ENCODE data around the gene ADTRP. TPM values are rescaled to one million over a fixed set of nuclear protein-coding genes. Genes with fewer than 3 reads are reported as not detected.
A peak's percentile ranks its signal among the peaks of the same experiment; 100 is the strongest.

The ADTRP gene
- total and polyA plus RNA-seq, 2 donors: 7.0 to 7.7 TPM

DNA sequence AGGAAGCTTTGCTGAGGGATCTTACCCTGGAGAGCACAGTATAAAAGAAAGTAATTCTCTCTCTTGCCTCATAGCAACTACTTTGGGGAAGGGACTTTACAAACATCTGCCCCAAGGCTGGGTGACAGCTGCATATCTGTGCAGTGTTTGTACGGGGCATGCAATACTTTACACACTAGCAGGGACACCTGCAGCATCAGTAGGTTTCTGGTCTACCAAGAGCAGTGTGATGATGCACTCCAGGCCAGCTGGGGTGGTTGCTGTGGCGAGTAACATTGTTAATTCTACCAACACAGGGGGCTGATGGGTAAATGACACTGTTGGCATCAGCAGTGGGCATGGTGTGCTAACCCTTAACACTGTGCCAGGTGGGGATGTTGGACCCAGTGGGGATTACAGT, 48.0 kb downstream of the ADTRP start:
- Histone ChIP-seq H3K4me3 (ENCODE audit: low read length in 2 of 2) (no peak overlapping the region), H3K9me3 (ENCODE audit: control insufficient read depth in 2 of 2, insufficient read depth in 1 of 2, low read length in 1 of 2) (no peaks in the 10 kb centered on the region), H3K4me1 (ENCODE audit: control insufficient read depth in 2 of 2, insufficient read depth in 2 of 2, low read length in 2 of 2) (peaks cover 0 to 43% of the 10 kb centered on the region in 2 donors), H3K27ac (ENCODE audit: low read depth in 1 of 2, low read length in 1 of 2) (no peak overlapping the region), H3K36me3 (ENCODE audit: control insufficient read depth in 2 of 2, insufficient read depth in 2 of 2, low read length in 1 of 2) (no peaks in the 10 kb centered on the region), H3K27me3 (ENCODE audit: control insufficient read depth in 2 of 2, insufficient read depth in 1 of 2, low read length in 1 of 2) (no peaks in the 10 kb centered on the region)
- WGBS: 33% methylated on average over 2 of the region's 2 CpGs
- peak in 4 of 9 donors; percentile 20 to 64 (median 35) for DNase-seq (ENCODE audit: low read depth in 6 of 9, low spot score in 9 of 9)

DNA sequence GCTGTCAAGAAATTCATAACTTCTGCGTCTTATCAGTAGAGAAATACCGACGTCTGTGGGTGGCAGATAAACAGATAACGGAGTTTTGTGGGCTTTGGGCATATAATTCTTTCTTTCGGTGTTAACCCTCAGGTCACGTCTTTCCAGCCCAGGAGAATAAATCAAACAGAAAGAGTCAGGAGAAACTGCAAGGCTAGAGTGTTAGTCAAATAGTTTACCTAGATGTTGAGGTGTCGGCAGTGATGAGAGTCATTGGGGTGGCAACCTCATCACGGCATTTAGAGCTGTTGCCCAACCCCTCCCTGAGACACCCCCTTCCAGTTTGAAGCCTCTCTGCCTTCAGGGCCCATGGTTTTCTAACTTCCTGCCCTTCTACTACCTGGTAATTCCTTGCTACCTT, 49.5 kb downstream of the ADTRP start:
- Histone ChIP-seq H3K27me3 (ENCODE audit: control insufficient read depth in 2 of 2, insufficient read depth in 1 of 2, low read length in 1 of 2) (no peaks in the 10 kb centered on the region), H3K27ac (ENCODE audit: low read depth in 1 of 2, low read length in 1 of 2) (peak overlapping the region in 1 of 2 donors; percentile 84), H3K9me3 (ENCODE audit: control insufficient read depth in 2 of 2, insufficient read depth in 1 of 2, low read length in 1 of 2) (no peaks in the 10 kb centered on the region), H3K4me3 (ENCODE audit: low read length in 2 of 2) (no peak overlapping the region), H3K4me1 (ENCODE audit: control insufficient read depth in 2 of 2, insufficient read depth in 2 of 2, low read length in 2 of 2) (peaks cover 0 to 41% of the 10 kb centered on the region in 2 donors), H3K36me3 (ENCODE audit: control insufficient read depth in 2 of 2, insufficient read depth in 2 of 2, low read length in 1 of 2) (no peaks in the 10 kb centered on the region)
- WGBS: 26% methylated on average over 8 of the region's 8 CpGs
- peak in 1 of 9 donors; percentile 14 for DNase-seq (ENCODE audit: low read depth in 6 of 9, low spot score in 9 of 9)

DNA sequence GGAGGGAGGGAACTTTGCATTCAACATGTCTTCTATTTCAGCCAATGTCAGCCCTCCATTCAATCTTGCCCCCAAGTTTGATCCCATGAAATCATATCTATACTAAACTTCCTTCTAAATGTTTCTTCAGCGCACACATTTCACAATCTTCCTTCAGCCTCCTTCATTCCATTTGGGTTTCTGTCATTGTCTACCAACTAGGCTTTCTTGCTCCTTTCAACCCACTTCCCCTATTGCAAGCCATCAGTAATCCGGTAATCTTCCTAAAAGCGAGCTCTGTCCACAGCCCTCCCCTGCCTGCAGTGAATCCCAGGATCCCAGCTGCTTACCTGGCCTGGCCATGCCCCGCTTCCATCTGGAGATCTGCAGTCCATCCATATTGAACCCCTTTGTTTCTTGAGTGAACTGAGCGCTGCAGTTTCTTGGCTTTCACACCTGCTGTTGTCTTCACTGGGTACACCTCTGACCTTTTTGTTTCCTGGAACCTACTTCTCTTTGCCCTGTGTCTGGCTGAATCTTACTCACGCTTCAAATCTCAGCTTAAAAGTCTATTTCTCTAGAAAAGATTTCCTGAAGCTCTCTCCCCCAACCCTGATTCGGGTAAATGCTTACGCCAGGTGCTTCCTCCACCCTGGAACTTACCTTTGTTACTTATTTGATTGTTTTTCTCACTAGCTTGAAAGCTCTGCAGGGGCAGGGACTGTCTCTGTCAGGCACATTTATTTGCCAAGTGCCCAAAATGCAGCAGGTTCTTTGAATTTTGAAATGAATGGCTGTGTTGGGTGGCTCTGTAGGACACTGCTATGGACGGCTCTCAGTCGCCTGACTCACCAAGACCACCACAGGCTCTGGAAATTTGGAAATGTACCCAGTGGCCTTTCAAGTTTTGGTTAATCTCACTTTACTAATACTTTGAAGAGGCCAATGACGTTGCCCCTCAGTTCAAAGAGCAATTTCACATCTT, 50.3 kb downstream of the ADTRP start:
- 55% methylated on average over 11 of the region's 11 CpGs for WGBS
- peak in 5 of 9 donors; percentile 25 to 70 (median 32) for DNase-seq (ENCODE audit: low read depth in 6 of 9, low spot score in 9 of 9)
- Histone ChIP-seq H3K27ac (ENCODE audit: low read depth in 1 of 2, low read length in 1 of 2) (peak overlapping the region; percentile 71 to 84), H3K4me1 (ENCODE audit: control insufficient read depth in 2 of 2, insufficient read depth in 2 of 2, low read length in 2 of 2) (peaks cover 0 to 41% of the 10 kb centered on the region in 2 donors), H3K36me3 (ENCODE audit: control insufficient read depth in 2 of 2, insufficient read depth in 2 of 2, low read length in 1 of 2) (no peaks in the 10 kb centered on the region), H3K9me3 (ENCODE audit: control insufficient read depth in 2 of 2, insufficient read depth in 1 of 2, low read length in 1 of 2) (no peaks in the 10 kb centered on the region), H3K4me3 (ENCODE audit: low read length in 2 of 2) (peak overlapping the region in 1 of 2 donors; percentile 12), H3K27me3 (ENCODE audit: control insufficient read depth in 2 of 2, insufficient read depth in 1 of 2, low read length in 1 of 2) (no peaks in the 10 kb centered on the region)

- no peak for DNase-seq (ENCODE audit: low read depth in 6 of 9, low spot score in 9 of 9)
- H3K27me3 ChIP-seq (ENCODE audit: control insufficient read depth in 2 of 2, insufficient read depth in 1 of 2, low read length in 1 of 2): no peaks in the 10 kb centered on the region
- H3K9me3 ChIP-seq (ENCODE audit: control insufficient read depth in 2 of 2, insufficient read depth in 1 of 2, low read length in 1 of 2): no peaks in the 10 kb centered on the region
- no peak overlapping the region for H3K27ac ChIP-seq (ENCODE audit: low read depth in 1 of 2, low read length in 1 of 2)
- peaks cover 0 to 38% of the 10 kb centered on the region in 2 donors for H3K4me1 ChIP-seq (ENCODE audit: control insufficient read depth in 2 of 2, insufficient read depth in 2 of 2, low read length in 2 of 2)
- WGBS: 91% methylated on average over 2 of the region's 3 CpGs
- no peak overlapping the region for H3K4me3 ChIP-seq (ENCODE audit: low read length in 2 of 2)
- no peaks in the 10 kb centered on the region for H3K36me3 ChIP-seq (ENCODE audit: control insufficient read depth in 2 of 2, insufficient read depth in 2 of 2, low read length in 1 of 2)
Measured at GRCh38 chr6:11727346-11727997, 51.1 kb downstream of the ADTRP start.

- no peaks in the 10 kb centered on the region for H3K36me3 ChIP-seq (ENCODE audit: control insufficient read depth in 2 of 2, insufficient read depth in 2 of 2, low read length in 1 of 2)
- WGBS: 96% methylated on average over 4 of the region's 4 CpGs
- no peak overlapping the region for H3K4me3 ChIP-seq (ENCODE audit: low read length in 2 of 2)
- no peak overlapping the region for H3K27ac ChIP-seq (ENCODE audit: low read depth in 1 of 2, low read length in 1 of 2)
- H3K4me1 ChIP-seq (ENCODE audit: control insufficient read depth in 2 of 2, insufficient read depth in 2 of 2, low read length in 2 of 2): peaks cover 0 to 14% of the 10 kb centered on the region in 2 donors
- DNase-seq (ENCODE audit: low read depth in 6 of 9, low spot score in 9 of 9): no peak
- no peaks in the 10 kb centered on the region for H3K9me3 ChIP-seq (ENCODE audit: control insufficient read depth in 2 of 2, insufficient read depth in 1 of 2, low read length in 1 of 2)
- no peaks in the 10 kb centered on the region for H3K27me3 ChIP-seq (ENCODE audit: control insufficient read depth in 2 of 2, insufficient read depth in 1 of 2, low read length in 1 of 2)
Measured at GRCh38 chr6:11724286-11724685, 54.3 kb downstream of the ADTRP start.

DNA sequence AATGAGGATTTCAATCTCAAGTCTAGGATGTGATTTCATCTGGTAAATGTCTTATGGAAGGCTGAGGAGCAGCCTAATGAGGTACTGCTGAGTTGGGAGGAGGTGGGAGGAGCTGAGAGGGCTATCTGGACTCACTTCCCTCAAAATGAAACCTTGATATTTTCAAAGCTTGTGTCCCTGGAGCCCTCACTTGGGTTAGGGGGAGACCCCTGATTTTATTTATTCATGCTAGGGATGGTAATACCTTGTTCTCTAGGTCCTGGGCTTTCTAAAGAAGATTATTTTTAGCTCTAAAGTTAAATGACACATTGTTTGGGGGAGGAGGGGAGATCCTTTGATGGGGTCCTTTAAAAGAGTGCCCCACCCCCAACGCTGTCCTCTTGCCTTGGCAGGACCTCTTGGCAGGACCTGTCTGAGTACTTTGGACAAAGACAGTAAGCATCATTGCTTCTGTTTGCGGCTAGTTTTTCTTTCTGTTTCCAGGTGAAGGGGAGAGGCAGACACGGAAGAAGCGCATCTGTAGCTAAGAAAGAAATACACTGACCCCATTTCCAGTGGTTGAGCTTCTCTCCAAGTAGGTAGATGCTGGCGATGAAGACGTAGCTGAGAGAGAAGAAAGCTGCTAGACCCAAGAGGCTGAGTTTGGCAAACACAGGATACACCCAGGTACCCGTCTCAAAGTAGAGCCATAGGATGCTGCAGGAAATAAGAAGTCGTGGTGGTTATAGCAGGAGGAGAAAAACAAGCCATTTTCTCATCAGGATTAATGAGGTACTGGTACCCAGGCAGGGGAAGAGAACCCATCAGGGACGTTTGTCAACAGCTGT, 55.6 kb downstream of the ADTRP start:
- no peak for DNase-seq (ENCODE audit: low read depth in 6 of 9, low spot score in 9 of 9)
- H3K36me3 ChIP-seq (ENCODE audit: control insufficient read depth in 2 of 2, insufficient read depth in 2 of 2, low read length in 1 of 2): no peaks in the 10 kb centered on the region
- H3K9me3 ChIP-seq (ENCODE audit: control insufficient read depth in 2 of 2, insufficient read depth in 1 of 2, low read length in 1 of 2): no peaks in the 10 kb centered on the region
- peaks cover 0 to 2% of the 10 kb centered on the region in 2 donors for H3K4me1 ChIP-seq (ENCODE audit: control insufficient read depth in 2 of 2, insufficient read depth in 2 of 2, low read length in 2 of 2)
- no peak overlapping the region for H3K4me3 ChIP-seq (ENCODE audit: low read length in 2 of 2)
- no peak overlapping the region for H3K27ac ChIP-seq (ENCODE audit: low read depth in 1 of 2, low read length in 1 of 2)
- 89% methylated on average over 9 of the region's 9 CpGs for whole genome bisulfite sequencing
- H3K27me3 ChIP-seq (ENCODE audit: control insufficient read depth in 2 of 2, insufficient read depth in 1 of 2, low read length in 1 of 2): no peaks in the 10 kb centered on the region

DNA sequence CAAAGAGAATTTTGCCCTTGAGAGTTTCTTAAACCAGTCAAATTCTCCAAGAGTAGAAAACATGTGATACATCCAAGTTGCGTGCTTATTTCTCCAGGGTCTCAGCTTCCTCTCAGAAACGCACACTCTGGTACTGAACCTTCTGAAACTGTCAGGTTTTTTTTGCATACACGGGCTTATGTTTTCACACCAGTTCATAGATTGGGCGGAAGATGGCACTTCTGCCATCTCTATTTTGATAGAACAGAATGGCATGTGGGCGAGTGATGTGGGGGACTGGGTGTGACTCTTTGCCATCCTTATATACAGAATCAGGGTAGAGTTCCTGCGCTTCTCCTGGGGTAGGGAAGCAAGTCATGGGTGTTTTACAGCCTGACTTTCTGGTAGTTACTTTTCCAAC, 56.4 kb downstream of the ADTRP start:
- H3K36me3 ChIP-seq (ENCODE audit: control insufficient read depth in 2 of 2, insufficient read depth in 2 of 2, low read length in 1 of 2): no peaks in the 10 kb centered on the region
- H3K9me3 ChIP-seq (ENCODE audit: control insufficient read depth in 2 of 2, insufficient read depth in 1 of 2, low read length in 1 of 2): no peaks in the 10 kb centered on the region
- H3K27ac ChIP-seq (ENCODE audit: low read depth in 1 of 2, low read length in 1 of 2): no peak overlapping the region
- H3K4me3 ChIP-seq (ENCODE audit: low read length in 2 of 2): no peak overlapping the region
- no peaks in the 10 kb centered on the region for H3K27me3 ChIP-seq (ENCODE audit: control insufficient read depth in 2 of 2, insufficient read depth in 1 of 2, low read length in 1 of 2)
- WGBS: 93% methylated on average over 6 of the region's 6 CpGs
- H3K4me1 ChIP-seq (ENCODE audit: control insufficient read depth in 2 of 2, insufficient read depth in 2 of 2, low read length in 2 of 2): no peaks in the 10 kb centered on the region
- DNase-seq (ENCODE audit: low read depth in 6 of 9, low spot score in 9 of 9): no peak

GRCh38 chr6:11718463-11718862, 60.1 kb downstream of the ADTRP start:
- H3K9me3 ChIP-seq (ENCODE audit: control insufficient read depth in 2 of 2, insufficient read depth in 1 of 2, low read length in 1 of 2): no peaks in the 10 kb centered on the region
- H3K36me3 ChIP-seq (ENCODE audit: control insufficient read depth in 2 of 2, insufficient read depth in 2 of 2, low read length in 1 of 2): no peaks in the 10 kb centered on the region
- H3K4me3 ChIP-seq (ENCODE audit: low read length in 2 of 2): no peak overlapping the region
- H3K4me1 ChIP-seq (ENCODE audit: control insufficient read depth in 2 of 2, insufficient read depth in 2 of 2, low read length in 2 of 2): peaks cover 0 to 5% of the 10 kb centered on the region in 2 donors
- no peak overlapping the region for H3K27ac ChIP-seq (ENCODE audit: low read depth in 1 of 2, low read length in 1 of 2)
- H3K27me3 ChIP-seq (ENCODE audit: control insufficient read depth in 2 of 2, insufficient read depth in 1 of 2, low read length in 1 of 2): no peaks in the 10 kb centered on the region
- DNase-seq (ENCODE audit: low read depth in 6 of 9, low spot score in 9 of 9): no peak
